Measurements from ENCODE around the gene EFNA3.

The EFNA3 gene

DNA sequence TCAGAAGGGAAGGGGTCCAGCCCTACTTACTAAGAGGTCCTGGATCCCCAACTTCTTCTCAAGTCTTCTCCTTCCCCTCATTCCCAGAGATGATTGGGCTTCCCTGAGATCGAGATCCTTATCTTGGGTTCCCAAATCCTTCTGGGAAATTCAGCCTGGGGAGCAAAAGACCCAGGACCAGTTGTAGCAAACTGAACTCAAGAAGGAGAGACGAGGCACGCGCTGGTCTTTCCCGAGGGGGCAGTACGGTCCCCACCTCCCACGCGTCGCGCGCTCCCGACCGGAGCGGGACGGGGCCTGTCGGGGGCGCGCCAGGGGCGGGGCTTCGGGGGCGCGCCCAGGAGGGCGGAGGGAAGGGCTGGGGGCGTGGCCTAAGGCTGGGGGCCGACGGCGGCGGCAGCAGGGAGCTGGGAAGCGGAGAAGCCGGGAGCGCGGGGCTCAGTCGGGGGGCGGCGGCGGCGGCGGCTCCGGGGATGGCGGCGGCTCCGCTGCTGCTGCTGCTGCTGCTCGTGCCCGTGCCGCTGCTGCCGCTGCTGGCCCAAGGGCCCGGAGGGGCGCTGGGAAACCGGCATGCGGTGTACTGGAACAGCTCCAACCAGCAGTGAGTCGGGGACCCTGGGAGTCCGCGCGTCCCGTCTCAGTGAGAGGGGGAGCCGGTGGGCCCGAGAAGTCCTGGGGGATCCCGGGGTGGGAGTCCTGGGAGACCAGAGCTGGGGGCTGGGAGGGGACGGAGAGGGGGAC is at the start of gene EFNA3:
Gene EFNA3, plus strand, starts transcription at position 369 of the 741 bp plus-strand sequence. Its CDS starts 105 bp downstream, at position 474.
- Mint-ChIP-seq H3K27me3 (peaks cover 14% of the 10 kb centered on the region), H3K36me3 (no peaks in the 10 kb centered on the region), H3K4me1 (ENCODE audit: low read depth) (peaks cover 31% of the 10 kb centered on the region), H3K9me3 (ENCODE audit: low read depth) (no peaks in the 10 kb centered on the region), H3K27ac (peak within 1 kb of the TSS; percentile 76), H3K4me3 (peak within 1 kb of the TSS; percentile 87)

- Mint-ChIP-seq H3K9me3 (ENCODE audit: low read depth) (no peaks in the 10 kb centered on the region), H3K27ac (no peak overlapping the region), H3K4me1 (ENCODE audit: low read depth) (no peaks in the 10 kb centered on the region), H3K27me3 (no peaks in the 10 kb centered on the region), H3K4me3 (no peak overlapping the region), H3K36me3 (no peaks in the 10 kb centered on the region)
Measured at GRCh38 chr1:155029513-155030242, 49.0 kb upstream of the EFNA3 start.

DNA sequence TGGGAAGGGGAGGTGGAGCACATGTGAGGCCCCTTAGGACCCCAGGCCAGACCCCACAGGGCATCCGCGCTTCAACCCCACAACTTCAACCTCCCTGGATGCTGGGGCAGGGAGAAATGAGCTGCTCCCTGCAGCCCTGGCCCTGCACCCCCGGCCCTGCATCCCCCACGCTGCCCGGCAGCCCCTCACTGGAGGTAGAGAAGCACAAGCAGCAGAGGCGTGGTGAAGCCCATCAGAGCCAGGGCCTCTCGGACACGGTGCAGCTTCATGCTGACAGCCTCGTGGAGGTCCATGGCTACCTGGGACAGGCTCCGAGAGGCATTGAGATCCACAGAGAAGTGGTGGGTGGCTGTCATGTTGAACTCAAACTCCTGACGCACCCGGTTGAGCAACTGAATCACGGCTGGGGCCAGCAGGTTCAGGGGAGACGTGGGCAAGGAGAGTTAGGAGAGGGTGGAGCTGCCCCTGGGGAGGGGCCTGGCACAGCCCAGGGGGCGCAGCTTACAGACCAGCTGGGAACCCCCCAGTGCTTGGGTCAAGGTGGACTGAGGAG is 48.3 kb upstream of the EFNA3 start:
- H3K4me3 Mint-ChIP-seq, result no peak overlapping the region
- no peaks in the 10 kb centered on the region for H3K36me3 Mint-ChIP-seq
- H3K4me1 Mint-ChIP-seq (ENCODE audit: low read depth), result no peaks in the 10 kb centered on the region
- no peak overlapping the region for H3K27ac Mint-ChIP-seq
- no peaks in the 10 kb centered on the region for H3K27me3 Mint-ChIP-seq
- H3K9me3 Mint-ChIP-seq (ENCODE audit: low read depth), result no peaks in the 10 kb centered on the region

GRCh38 chr1:155030899-155031298 is 47.7 kb upstream of the EFNA3 start:
- Mint-ChIP-seq H3K27me3 (no peaks in the 10 kb centered on the region), H3K9me3 (ENCODE audit: low read depth) (no peaks in the 10 kb centered on the region), H3K27ac (no peak overlapping the region), H3K36me3 (no peaks in the 10 kb centered on the region), H3K4me1 (ENCODE audit: low read depth) (no peaks in the 10 kb centered on the region), H3K4me3 (no peak overlapping the region)

GRCh38 chr1:155032886-155033285 is 45.8 kb upstream of the EFNA3 start:
- Mint-ChIP-seq H3K9me3 (ENCODE audit: low read depth) (no peaks in the 10 kb centered on the region), H3K27ac (no peak overlapping the region), H3K36me3 (no peaks in the 10 kb centered on the region), H3K4me1 (ENCODE audit: low read depth) (no peaks in the 10 kb centered on the region), H3K27me3 (no peaks in the 10 kb centered on the region), H3K4me3 (no peak overlapping the region)

- no peak within 1 kb of the TSS for H3K4me3 Mint-ChIP-seq
- H3K9me3 Mint-ChIP-seq (ENCODE audit: low read depth), result no peaks in the 10 kb centered on the region
- no peaks in the 10 kb centered on the region for H3K4me1 Mint-ChIP-seq (ENCODE audit: low read depth)
- no peak within 1 kb of the TSS for H3K27ac Mint-ChIP-seq
- no peaks in the 10 kb centered on the region for H3K36me3 Mint-ChIP-seq
- H3K27me3 Mint-ChIP-seq, result no peaks in the 10 kb centered on the region
Measured at GRCh38 chr1:155033524-155033923, 45.1 kb upstream of the EFNA3 start, which contains the start of the genes DCST1 and DCST2. Gene DCST1, plus strand, starts transcription at chr1:155033824. Its CDS starts 213 bp downstream, at chr1:155034037. Gene DCST2, minus strand, starts transcription at chr1:155033781. Its CDS starts 80 bp downstream, at chr1:155033701.

DNA sequence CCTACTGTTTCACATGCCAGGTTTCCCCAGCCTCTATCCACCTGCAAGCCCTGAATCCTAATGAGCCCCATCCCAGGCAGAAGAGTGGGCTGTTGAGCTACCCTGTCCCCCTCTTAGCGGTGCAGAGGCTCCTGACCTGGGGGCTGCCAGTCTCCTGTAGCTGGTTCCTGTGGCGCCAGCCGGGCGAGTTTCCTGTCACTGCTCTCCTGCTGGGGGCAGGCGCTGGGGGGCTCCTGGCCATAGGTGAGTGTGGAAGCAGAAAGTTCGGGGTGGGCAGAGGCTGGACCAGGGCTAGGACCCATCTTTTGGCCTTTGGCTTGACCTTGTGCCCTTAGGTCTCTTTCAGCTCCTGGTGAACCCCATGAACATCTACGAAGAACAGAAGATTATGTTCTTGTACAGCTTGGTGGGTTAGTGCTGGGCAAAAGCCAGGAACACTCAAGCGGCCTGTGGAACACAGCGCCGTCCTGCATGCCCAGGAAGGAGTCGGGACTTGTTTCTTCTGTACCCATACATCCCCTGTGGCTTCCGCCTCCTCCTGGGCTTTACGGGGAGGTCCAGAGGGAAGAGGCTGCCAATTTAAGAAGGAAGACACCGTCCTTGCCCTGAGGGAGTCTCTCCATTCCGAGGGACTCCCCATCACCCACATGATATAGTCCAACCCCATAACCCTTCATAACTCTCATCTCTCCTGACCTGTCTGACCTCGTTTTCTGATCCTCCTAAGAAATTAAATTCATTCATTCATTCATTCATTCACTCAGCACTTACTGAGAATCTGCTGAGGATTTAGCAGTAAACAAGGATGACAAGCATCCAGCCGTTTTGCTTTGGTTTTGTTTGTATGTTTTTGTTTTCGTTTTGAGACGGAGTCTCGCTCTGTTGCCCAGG is 44.1 kb upstream of the EFNA3 start:
- Mint-ChIP-seq H3K4me1 (ENCODE audit: low read depth) (no peaks in the 10 kb centered on the region), H3K27ac (no peak overlapping the region), H3K4me3 (no peak overlapping the region), H3K36me3 (no peaks in the 10 kb centered on the region), H3K27me3 (no peaks in the 10 kb centered on the region), H3K9me3 (ENCODE audit: low read depth) (no peaks in the 10 kb centered on the region)

- H3K27ac Mint-ChIP-seq, result no peak overlapping the region
- H3K9me3 Mint-ChIP-seq (ENCODE audit: low read depth), result no peaks in the 10 kb centered on the region
- no peaks in the 10 kb centered on the region for H3K4me1 Mint-ChIP-seq (ENCODE audit: low read depth)
- H3K27me3 Mint-ChIP-seq, result no peaks in the 10 kb centered on the region
- no peak overlapping the region for H3K4me3 Mint-ChIP-seq
- no peaks in the 10 kb centered on the region for H3K36me3 Mint-ChIP-seq
Measured at GRCh38 chr1:155035936-155036335, 42.7 kb upstream of the EFNA3 start.

- no peak overlapping the region for H3K27ac Mint-ChIP-seq
- no peaks in the 10 kb centered on the region for H3K27me3 Mint-ChIP-seq
- no peaks in the 10 kb centered on the region for H3K9me3 Mint-ChIP-seq (ENCODE audit: low read depth)
- no peak overlapping the region for H3K4me3 Mint-ChIP-seq
- H3K4me1 Mint-ChIP-seq (ENCODE audit: low read depth), result no peaks in the 10 kb centered on the region
- H3K36me3 Mint-ChIP-seq, result no peaks in the 10 kb centered on the region
Measured at GRCh38 chr1:155037043-155037442, 41.6 kb upstream of the EFNA3 start.

- H3K4me3 Mint-ChIP-seq, result no peak overlapping the region
- no peaks in the 10 kb centered on the region for H3K9me3 Mint-ChIP-seq (ENCODE audit: low read depth)
- H3K4me1 Mint-ChIP-seq (ENCODE audit: low read depth), result no peaks in the 10 kb centered on the region
- peaks cover 2% of the 10 kb centered on the region for H3K27me3 Mint-ChIP-seq
- no peak overlapping the region for H3K27ac Mint-ChIP-seq
- no peaks in the 10 kb centered on the region for H3K36me3 Mint-ChIP-seq
Measured at GRCh38 chr1:155037851-155038441, 40.7 kb upstream of the EFNA3 start.

DNA sequence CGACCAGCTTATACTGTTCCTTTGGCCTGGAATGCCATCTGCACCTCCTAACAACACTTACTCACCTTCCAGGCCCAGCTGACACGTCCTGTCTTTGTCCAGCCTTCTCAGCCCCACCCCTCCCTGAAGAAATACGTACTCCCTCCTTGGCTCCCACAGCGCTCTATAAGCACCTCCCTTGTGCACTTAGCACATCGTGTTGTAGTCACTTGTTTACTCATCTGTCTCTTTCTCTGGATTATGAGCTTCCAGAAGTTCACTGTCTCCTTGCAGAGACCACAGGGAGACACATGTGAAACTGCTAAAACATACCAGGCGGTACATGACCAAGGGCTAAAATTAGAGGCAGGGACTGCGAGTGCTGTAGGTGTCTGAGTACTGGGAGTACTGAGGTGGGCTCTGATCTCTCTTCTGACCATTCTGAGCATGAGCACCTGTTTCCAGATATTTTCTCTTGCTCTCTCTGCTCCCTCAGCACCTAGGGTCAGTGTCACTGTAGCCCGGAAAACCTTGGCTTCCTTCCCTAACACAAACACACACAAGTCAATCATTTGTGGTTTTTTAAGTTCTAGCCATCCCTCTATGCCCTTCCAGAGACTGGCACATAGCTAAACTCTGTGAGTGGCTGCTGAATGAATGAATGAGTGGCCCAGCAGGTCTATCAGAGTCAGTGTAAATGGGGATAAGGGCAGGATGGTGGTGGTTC is 39.9 kb upstream of the EFNA3 start:
- no peak overlapping the region for H3K4me3 Mint-ChIP-seq
- H3K27ac Mint-ChIP-seq, result no peak overlapping the region
- no peaks in the 10 kb centered on the region for H3K9me3 Mint-ChIP-seq (ENCODE audit: low read depth)
- H3K27me3 Mint-ChIP-seq, result peaks cover 2% of the 10 kb centered on the region
- H3K4me1 Mint-ChIP-seq (ENCODE audit: low read depth), result no peaks in the 10 kb centered on the region
- H3K36me3 Mint-ChIP-seq, result no peaks in the 10 kb centered on the region

GRCh38 chr1:155039308-155039669 is 39.3 kb upstream of the EFNA3 start:
- no peak overlapping the region for H3K27ac Mint-ChIP-seq
- H3K4me1 Mint-ChIP-seq (ENCODE audit: low read depth), result no peaks in the 10 kb centered on the region
- no peaks in the 10 kb centered on the region for H3K9me3 Mint-ChIP-seq (ENCODE audit: low read depth)
- no peaks in the 10 kb centered on the region for H3K36me3 Mint-ChIP-seq
- H3K4me3 Mint-ChIP-seq, result no peak overlapping the region
- H3K27me3 Mint-ChIP-seq, result peaks cover 2% of the 10 kb centered on the region

DNA sequence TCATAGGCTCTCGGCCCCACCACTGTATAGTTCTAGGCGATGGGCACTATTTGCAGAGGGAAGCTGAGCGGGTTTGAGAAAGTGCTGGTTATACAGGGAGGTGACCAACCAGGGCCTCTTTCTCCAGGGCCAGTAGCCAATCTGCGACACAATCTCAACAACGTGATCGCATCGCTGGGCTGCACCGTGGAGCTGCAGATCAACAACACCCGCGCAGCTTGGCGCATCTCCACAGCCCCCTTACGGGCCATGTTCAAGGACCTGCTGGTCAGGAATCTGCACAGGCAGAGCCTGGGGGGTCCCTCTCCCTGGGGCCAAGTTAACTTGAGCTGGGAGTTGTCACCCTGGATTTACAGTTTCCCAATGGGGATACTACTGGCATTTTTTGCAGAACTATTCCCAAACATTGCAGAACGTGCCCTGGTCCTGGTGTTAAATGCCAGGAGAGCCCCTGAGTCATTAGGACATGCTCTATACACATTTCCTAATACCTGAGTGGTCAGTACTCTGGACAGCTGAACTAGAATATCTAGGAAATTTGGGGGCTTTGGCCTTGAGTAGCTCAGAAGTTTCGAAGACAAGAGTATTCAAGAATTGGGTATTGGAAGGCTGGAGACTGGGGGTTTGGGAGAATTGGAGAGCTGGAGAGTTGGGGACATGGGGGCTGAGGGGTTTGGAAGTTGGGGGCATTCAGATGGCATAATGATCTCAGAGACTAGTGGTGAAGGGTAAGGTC is 38.1 kb upstream of the EFNA3 start:
- Mint-ChIP-seq H3K4me3 (no peak overlapping the region), H3K9me3 (ENCODE audit: low read depth) (no peaks in the 10 kb centered on the region), H3K27me3 (peaks cover 2% of the 10 kb centered on the region), H3K4me1 (ENCODE audit: low read depth) (no peaks in the 10 kb centered on the region), H3K36me3 (no peaks in the 10 kb centered on the region), H3K27ac (no peak overlapping the region)

All from activated naive CD8-positive, alpha-beta T cell (primary cell).